NCI-H748 (cell line): ENCODE results near the gene DPYD.
A peak's percentile ranks its signal among the peaks of the same experiment; 100 is the strongest.

ENCODE experiments used
- DNase-seq: peaks from one replicate; lab custom pipeline; 2025; ENCODE audit not compliant: unreplicated experiment; lab: John Stamatoyannopoulos, UW

The DPYD gene

GRCh38 chr1:97461782-97462181 is 459.1 kb downstream of the DPYD start:
- DNase-seq, result peak; percentile 52

GRCh38 chr1:97457446-97458089 is 463.3 kb downstream of the DPYD start:
- DNase-seq, result no peak

- no peak for DNase-seq
These were observed 468.9 kb downstream of the DPYD start for GRCh38 chr1:97451944-97452343.

GRCh38 chr1:97451046-97451826 is 469.6 kb downstream of the DPYD start:
- DNase-seq, result no peak

- DNase-seq, result no peak
These were observed 478.9 kb downstream of the DPYD start for GRCh38 chr1:97441966-97442365.

- no peak for DNase-seq
These were observed 487.0 kb downstream of the DPYD start for GRCh38 chr1:97433824-97434177.

GRCh38 chr1:97433094-97433823 is 487.6 kb downstream of the DPYD start:
- DNase-seq, result no peak

- no peak for DNase-seq
These were observed 493.5 kb downstream of the DPYD start for GRCh38 chr1:97427371-97427770.

- DNase-seq, result no peak
These were observed 496.6 kb downstream of the DPYD start for GRCh38 chr1:97424209-97424608.

- DNase-seq, result peak; percentile 49
These were observed 497.4 kb downstream of the DPYD start for GRCh38 chr1:97423403-97423802.

- DNase-seq, result no peak
These were observed 503.2 kb downstream of the DPYD start for GRCh38 chr1:97417661-97418060.

GRCh38 chr1:97414682-97415312 is 506.0 kb downstream of the DPYD start:
- no peak for DNase-seq

- no peak for DNase-seq
These were observed 508.1 kb downstream of the DPYD start for GRCh38 chr1:97412737-97413136.

- DNase-seq, result no peak
These were observed 508.7 kb downstream of the DPYD start for GRCh38 chr1:97412166-97412565.

- no peak for DNase-seq
These were observed 524.4 kb downstream of the DPYD start for GRCh38 chr1:97396463-97396862.

- DNase-seq, result no peak
These were observed 528.1 kb downstream of the DPYD start for GRCh38 chr1:97392701-97393100.

- no peak for DNase-seq
These were observed 535.1 kb downstream of the DPYD start for GRCh38 chr1:97385536-97386277.

GRCh38 chr1:97384294-97384968 is 536.4 kb downstream of the DPYD start:
- no peak for DNase-seq

GRCh38 chr1:97383797-97384196 is 537.0 kb downstream of the DPYD start:
- DNase-seq, result no peak

GRCh38 chr1:97382206-97382605 is 538.6 kb downstream of the DPYD start:
- DNase-seq, result no peak
